CD8-positive, alpha-beta memory T cell (primary cell): Measurements from ENCODE around the gene LMAN2. TPM values are rescaled to one million over a fixed set of nuclear protein-coding genes. Genes with fewer than 3 reads are reported as not detected.

Experiments
- CTCF ChIA-PET: fragments of 350-600 bp; sonication (Branson Sonifier 250); formaldehyde crosslinking; loops from one replicate; lab custom pipeline; 2021; ENCODE audit warnings: antibody characterized with exemption; lab: Charles Lee
- POLR2A ChIA-PET: fragments of 350-600 bp; sonication (Branson Sonifier 250); formaldehyde crosslinking; loops from one replicate; lab custom pipeline; 2021; ENCODE audit warnings: antibody characterized with exemption; lab: Charles Lee
- DNase-seq, 5 donors: peaks; one replicate each; pipeline versions ENCODE4 v3.0.0 to v3.0.0-alpha.2; 2020 to 2022; ENCODE audit warnings: mixed read lengths in 1 of 5
- H3K27ac ChIP-seq: one replicate; pipeline ENCODE4 v1.7.0; 2013; ENCODE audit warnings: low read depth, mild to moderate bottlenecking, low read length, moderate library complexity
- H3K27me3 ChIP-seq: 2 replicates; pipeline ENCODE4 v1.7.0; 2013; ENCODE audit warnings: low read length, mild to moderate bottlenecking; ENCODE audit not compliant: insufficient read depth, poor library complexity, severe bottlenecking
- H3K36me3 ChIP-seq: 2 replicates; pipeline ENCODE4 v1.7.0; 2013; ENCODE audit warnings: mild to moderate bottlenecking, low read length, moderate library complexity; ENCODE audit not compliant: insufficient read depth
- H3K4me1 ChIP-seq: 2 replicates; pipeline ENCODE4 v1.7.0; 2013; ENCODE audit warnings: mild to moderate bottlenecking, low read length, moderate library complexity; ENCODE audit not compliant: insufficient read depth
- H3K4me3 ChIP-seq: 2 replicates; pipeline ENCODE4 v1.7.0; 2013; ENCODE audit warnings: mild to moderate bottlenecking, low read length
- H3K9me3 ChIP-seq: 2 replicates; pipeline ENCODE4 v1.7.0; 2013; ENCODE audit warnings: mild to moderate bottlenecking, low read length
- H3K27ac Mint-ChIP-seq, 8 donors: one replicate each; pipeline ENCODE4 v1.8.0; 2020 to 2021; ENCODE audit warnings: mixed read lengths in 8 of 8, mild to moderate bottlenecking in 6 of 8, inconsistent platforms in 3 of 8, moderate library complexity in 3 of 8
- H3K27me3 Mint-ChIP-seq, 2 donors: one replicate each; pipeline ENCODE4 v1.8.0; 2020 to 2021; ENCODE audit warnings: mixed read lengths in 2 of 2, mild to moderate bottlenecking in 1 of 2, moderate library complexity in 1 of 2
- H3K36me3 Mint-ChIP-seq, 3 donors: one replicate each; pipeline ENCODE4 v1.8.0; 2020 to 2021; ENCODE audit warnings: mixed read lengths in 3 of 3, inconsistent platforms in 1 of 3, mild to moderate bottlenecking in 1 of 3
- H3K4me1 Mint-ChIP-seq, 3 donors: one replicate each; pipeline ENCODE4 v1.8.0; 2020 to 2021; ENCODE audit warnings: mixed read lengths in 3 of 3, inconsistent platforms in 1 of 3, mild to moderate bottlenecking in 1 of 3
- H3K4me3 Mint-ChIP-seq, 7 donors: one replicate each; pipeline ENCODE4 v1.8.0; 2020 to 2021; ENCODE audit warnings: mixed read lengths in 7 of 7, mild to moderate bottlenecking in 6 of 7, moderate library complexity in 4 of 7, inconsistent platforms in 2 of 7
- H3K9me3 Mint-ChIP-seq, 5 donors: one replicate each; pipeline ENCODE4 v1.8.0; 2020 to 2022; ENCODE audit warnings: mixed read lengths in 5 of 5, mild to moderate bottlenecking in 3 of 5, moderate library complexity in 2 of 5, inconsistent platforms in 1 of 5
- polyA plus RNA-seq: library from polyadenylated mRNA; unstranded; fragments of 300-500 nt; fragmentation: Illumina TruSeq; gene quantifications from one replicate; pipeline ENCODE4 v1.2.3, GENCODE V29; 2021
- total RNA-seq, 2 experiments: library from RNA; stranded (reverse); gene quantifications; one replicate each; pipeline ENCODE4 v1.2.3, GENCODE V29; 2021

LMAN2 gene
- total and polyA plus RNA-seq, 3 experiments from 2014 or later: 112 to 276 (median 126) TPM

- Mint-ChIP-seq H3K4me1 (peaks cover 52 to 69% (median 64%) of the 10 kb centered on the region in 3 donors), H3K9me3 (no peaks in the 10 kb centered on the region), H3K27me3 (no peaks in the 10 kb centered on the region), H3K4me3 (peak overlapping the region; percentile 17 to 83 (median 74)), H3K36me3 (peaks cover 13 to 55% (median 15%) of the 10 kb centered on the region in 3 donors), H3K27ac (peak overlapping the region; percentile 81 to 97 (median 88))
- Histone ChIP-seq H3K27ac (peak overlapping the region; percentile 60), H3K4me1 (peaks cover 61% of the 10 kb centered on the region), H3K9me3 (no peaks in the 10 kb centered on the region), H3K27me3 (no peaks in the 10 kb centered on the region), H3K36me3 (peaks cover 32% of the 10 kb centered on the region), H3K4me3 (peak overlapping the region; percentile 32)
- ChIA-PET POLR2A (interaction anchor here (0.7 to 4.1 kb wide), 7 partner anchors 9 to 83 kb away, joined by 3 to 23 read pairs (median 6); partner anchors contain the start of genes GRK6 and LMAN2), CTCF (interaction anchor here (0.7 to 12.7 kb wide), 12 partner anchors 10 to 129 kb away, joined by 3 to 136 read pairs (median 20); partner anchors contain the start of genes LMAN2, RGS14 and SLC34A1)
- peak in 2 of 5 donors; percentile 31 to 57 for DNase-seq
Observed at GRCh38 chr5:177372034-177372896, 20.8 kb upstream of the LMAN2 start.

GRCh38 chr5:177371120-177372033 is 19.9 kb upstream of the LMAN2 start:
- peaks cover 13 to 61% (median 15%) of the 10 kb centered on the region in 3 donors for H3K36me3 Mint-ChIP-seq
- CTCF ChIA-PET: interaction anchor here (0.7 to 12.7 kb wide), 16 partner anchors 11 to 261 kb away, joined by 3 to 136 read pairs (median 14); partner anchors contain the start of genes LMAN2, RGS14 and SLC34A1
- H3K4me3 Mint-ChIP-seq: peak overlapping the region in 5 of 7 donors; percentile 13 to 83 (median 50)
- H3K27me3 ChIP-seq: no peaks in the 10 kb centered on the region
- H3K4me1 ChIP-seq: peaks cover 61% of the 10 kb centered on the region
- DNase-seq: no peak
- H3K9me3 ChIP-seq: no peaks in the 10 kb centered on the region
- POLR2A ChIA-PET: interaction anchor here (0.7 to 4.1 kb wide), 10 partner anchors 10 to 84 kb away, joined by 3 to 23 read pairs (median 4); partner anchors contain the start of genes GRK6, LMAN2 and RGS14
- H3K9me3 Mint-ChIP-seq: no peaks in the 10 kb centered on the region
- H3K27ac Mint-ChIP-seq: peak overlapping the region in 7 of 8 donors; percentile 12 to 94 (median 78)
- peaks cover 54 to 72% (median 64%) of the 10 kb centered on the region in 3 donors for H3K4me1 Mint-ChIP-seq
- peaks cover 32% of the 10 kb centered on the region for H3K36me3 ChIP-seq
- peaks cover 0 to under 1% of the 10 kb centered on the region in 2 donors for H3K27me3 Mint-ChIP-seq
- H3K27ac ChIP-seq: peak overlapping the region; percentile 60
- peak overlapping the region; percentile 42 for H3K4me3 ChIP-seq

- no peak overlapping the region for H3K27ac ChIP-seq
- peaks cover 13 to 64% (median 15%) of the 10 kb centered on the region in 3 donors for H3K36me3 Mint-ChIP-seq
- POLR2A ChIA-PET: interaction anchor here (1.0 to 4.1 kb wide), 9 partner anchors 13 to 85 kb away, joined by 3 to 23 read pairs (median 4); partner anchors contain the start of genes LMAN2 and RGS14
- H3K9me3 Mint-ChIP-seq: no peaks in the 10 kb centered on the region
- no peaks in the 10 kb centered on the region for H3K27me3 ChIP-seq
- no peak overlapping the region for H3K4me3 ChIP-seq
- DNase-seq: peak; percentile 36 to 78 (median 50)
- H3K4me3 Mint-ChIP-seq: peak overlapping the region in 2 of 7 donors; percentile 43 to 64
- CTCF ChIA-PET: interaction anchor here (0.7 to 12.7 kb wide), 20 partner anchors 12 to 260 kb away, joined by 3 to 136 read pairs (median 6); partner anchors contain the start of genes LMAN2, RGS14 and SLC34A1
- H3K36me3 ChIP-seq: peaks cover 35% of the 10 kb centered on the region
- H3K27ac Mint-ChIP-seq: peak overlapping the region in 3 of 8 donors; percentile 29 to 81 (median 51)
- H3K27me3 Mint-ChIP-seq: peaks cover 0 to 1% of the 10 kb centered on the region in 2 donors
- peaks cover 66% of the 10 kb centered on the region for H3K4me1 ChIP-seq
- H3K4me1 Mint-ChIP-seq: peaks cover 57 to 77% (median 64%) of the 10 kb centered on the region in 3 donors
- H3K9me3 ChIP-seq: no peaks in the 10 kb centered on the region
Observed at GRCh38 chr5:177370488-177371119, 19.1 kb upstream of the LMAN2 start.

GRCh38 chr5:177369645-177370440 is 18.4 kb upstream of the LMAN2 start:
- Histone ChIP-seq H3K27ac (no peak overlapping the region), H3K27me3 (no peaks in the 10 kb centered on the region), H3K4me1 (peaks cover 69% of the 10 kb centered on the region), H3K4me3 (no peak overlapping the region), H3K9me3 (no peaks in the 10 kb centered on the region), H3K36me3 (peaks cover 39% of the 10 kb centered on the region)
- Mint-ChIP-seq H3K36me3 (peaks cover 13 to 68% (median 15%) of the 10 kb centered on the region in 3 donors), H3K27ac (peak overlapping the region; percentile 29 to 97 (median 82)), H3K27me3 (peaks cover 0 to 1% of the 10 kb centered on the region in 2 donors), H3K9me3 (no peaks in the 10 kb centered on the region), H3K4me1 (peaks cover 55 to 77% (median 61%) of the 10 kb centered on the region in 3 donors), H3K4me3 (peak overlapping the region in 3 of 7 donors; percentile 15 to 56 (median 39))
- no peak for DNase-seq
- CTCF ChIA-PET: interaction anchor here (0.7 to 12.7 kb wide), 24 partner anchors 12 to 259 kb away, joined by 3 to 136 read pairs (median 6); partner anchors contain the start of genes LMAN2, RGS14 and SLC34A1
- POLR2A ChIA-PET: interaction anchor here (1.0 to 4.1 kb wide), 8 partner anchors 12 to 86 kb away, joined by 3 to 23 read pairs (median 4); partner anchors contain the start of genes LMAN2 and RGS14

- Histone ChIP-seq H3K27me3 (no peaks in the 10 kb centered on the region), H3K9me3 (no peaks in the 10 kb centered on the region), H3K4me1 (peaks cover 69% of the 10 kb centered on the region), H3K36me3 (peaks cover 39% of the 10 kb centered on the region), H3K4me3 (no peak overlapping the region), H3K27ac (no peak overlapping the region)
- POLR2A ChIA-PET: no interaction called here
- Mint-ChIP-seq H3K4me3 (peak overlapping the region in 2 of 7 donors; percentile 54 to 56), H3K4me1 (peaks cover 57 to 77% (median 63%) of the 10 kb centered on the region in 3 donors), H3K9me3 (no peaks in the 10 kb centered on the region), H3K27me3 (peaks cover 0 to 1% of the 10 kb centered on the region in 2 donors), H3K27ac (peak overlapping the region; percentile 52 to 97 (median 82)), H3K36me3 (peaks cover 13 to 71% (median 15%) of the 10 kb centered on the region in 3 donors)
- CTCF ChIA-PET: interaction anchor here (0.9 to 12.7 kb wide), 13 partner anchors 12 to 132 kb away, joined by 3 to 136 read pairs (median 9); partner anchors contain the start of genes LMAN2, RGS14 and SLC34A1
- peak in 1 of 5 donors; percentile 30 for DNase-seq
Observed at GRCh38 chr5:177368869-177369644, 17.6 kb upstream of the LMAN2 start.
